Natural killer cell (primary cell): ENCODE results near the gene C13orf46. TPM values are rescaled to one million over a fixed set of nuclear protein-coding genes. Genes with fewer than 3 reads are reported as not detected.

Experiments
- ATAC-seq, 3 donors: fragments of 150-1000 bp in 2 of 3; fragments of 200-7000 bp in 1 of 3; cut with Tn5 transposase; 1 replicate in 1 of 3; 2 replicates in 2 of 3; pipeline ENCODE4 v1.10.0; 2021; ENCODE audit warnings: mild to moderate bottlenecking in 2 of 3, moderate library complexity in 2 of 3
- DNase-seq, 2 donors: peaks; one replicate each; pipeline versions ENCODE4 v3.0.0 to v3.0.0-alpha.2; 2013 to 2021; ENCODE audit warnings: mixed read lengths in 1 of 2
- H3K27ac ChIP-seq: one replicate; pipeline ENCODE4 v1.5.1; 2013; ENCODE audit warnings: mild to moderate bottlenecking, low read length
- H3K27me3 ChIP-seq: one replicate; pipeline ENCODE4 v1.6.1; 2013; ENCODE audit warnings: low read length; ENCODE audit not compliant: control insufficient read depth, insufficient read depth
- H3K36me3 ChIP-seq: one replicate; pipeline ENCODE4 v1.6.1; 2013; ENCODE audit warnings: low read length; ENCODE audit not compliant: control insufficient read depth, insufficient read depth
- H3K4me1 ChIP-seq: one replicate; pipeline ENCODE4 v1.6.1; 2013; ENCODE audit warnings: low read length; ENCODE audit not compliant: control insufficient read depth, insufficient read depth
- H3K4me3 ChIP-seq: one replicate; pipeline ENCODE4 v1.5.1; 2013; ENCODE audit warnings: low read length
- H3K9me3 ChIP-seq: one replicate; pipeline ENCODE4 v1.6.1; 2013; ENCODE audit warnings: low read length; ENCODE audit not compliant: control insufficient read depth, insufficient read depth
- H3K27ac Mint-ChIP-seq, 2 donors: one replicate each; pipeline ENCODE4 v1.8.0; 2022; ENCODE audit warnings: mild to moderate bottlenecking in 2 of 2, mixed read lengths in 2 of 2, moderate library complexity in 1 of 2
- H3K27me3 Mint-ChIP-seq, 2 donors: one replicate each; pipeline ENCODE4 v1.8.0; 2022; ENCODE audit warnings: low read depth in 2 of 2, mixed read lengths in 2 of 2
- H3K36me3 Mint-ChIP-seq: one replicate; pipeline ENCODE4 v1.8.0; 2022; ENCODE audit warnings: mixed read lengths
- H3K4me1 Mint-ChIP-seq, 2 donors: one replicate each; pipeline ENCODE4 v1.8.0; 2022; ENCODE audit warnings: mixed read lengths in 2 of 2
- H3K4me3 Mint-ChIP-seq: one replicate; pipeline ENCODE4 v1.8.0; 2022; ENCODE audit warnings: mild to moderate bottlenecking, moderate library complexity, mixed read lengths
- H3K9me3 Mint-ChIP-seq, 2 donors: one replicate each; pipeline ENCODE4 v1.8.0; 2022; ENCODE audit warnings: mixed read lengths in 2 of 2
- CTCF ChIP-seq: fragments of 200-600 bp; IDR thresholded peaks from one replicate; pipeline ENCODE4 v1.8.0; 2022; ENCODE audit warnings: antibody characterized with exemption
- WGBS: methylation state at CpG from one replicate; pipeline ENCODE4 v1.1.7; 2013; ENCODE audit warnings: missing lambda C conversion rate; ENCODE audit not compliant: insufficient coverage; 5-methylcytosine and 5-hydroxymethylcytosine counted together
- intact Hi-C: fragments of 100-400 bp; cut with micrococcal nuclease; formaldehyde crosslinking; loops from one replicate; pipeline ENCODE4 v1.14.2; 2022
- total RNA-seq, 4 donors: library from RNA; stranded (reverse); fragments of 120-200 nt in 1 of 4; gene quantifications; one replicate each; pipeline versions ENCODE4 v1.2.3 to v1.2.4, GENCODE V29; 2013 to 2022

C13orf46 gene
- total RNA-seq: 10 to 100 TPM; 21.1 to 23.9 (median 23.5) TPM
- total RNA-seq (2013): 0.63 TPM

GRCh38 chr13:113973218-113974164, at the start of gene C13orf46:
C13orf46 (minus strand) TSS chr13:113974076; CDS start chr13:113973997, 79 bp downstream.
- H3K27me3 Mint-ChIP-seq: no peaks in the 10 kb centered on the region

GRCh38 chr13:114022876-114023275, 49.0 kb upstream of the C13orf46 start:
- Histone ChIP-seq H3K9me3 (no peaks in the 10 kb centered on the region), H3K4me1 (peaks cover 41% of the 10 kb centered on the region), H3K36me3 (peaks cover 92% of the 10 kb centered on the region), H3K4me3 (no peak overlapping the region), H3K27me3 (no peaks in the 10 kb centered on the region), H3K27ac (no peak overlapping the region)
- Mint-ChIP-seq H3K4me3 (no peak overlapping the region), H3K27ac (no peak overlapping the region), H3K9me3 (no peaks in the 10 kb centered on the region), H3K4me1 (peaks cover 20% of the 10 kb centered on the region in 2 donors), H3K36me3 (no peaks in the 10 kb centered on the region), H3K27me3 (no peaks in the 10 kb centered on the region)
- TF ChIP-seq CTCF: no peak
- ATAC-seq: no peak
- WGBS: 88% methylated on average over 12 of the region's 12 CpGs
- no peak for DNase-seq
- intact Hi-C loops: no loop called here

More at GRCh38 chr13:113973218-113974164, at the start of gene C13orf46:
- H3K4me3 ChIP-seq: no peak within 1 kb of the TSS
- Mint-ChIP-seq H3K27ac (no peak within 1 kb of the TSS), H3K9me3 (no peaks in the 10 kb centered on the region), H3K4me3 (no peak within 1 kb of the TSS), H3K36me3 (no peaks in the 10 kb centered on the region), H3K4me1 (no peaks in the 10 kb centered on the region)
- H3K27ac ChIP-seq: no peak within 1 kb of the TSS
- H3K27me3 ChIP-seq: no peaks in the 10 kb centered on the region
- DNase-seq: no peak
- intact Hi-C loops: no loop called here
- no peaks in the 10 kb centered on the region for H3K4me1 ChIP-seq
- 95% methylated on average over 44 of the region's 44 CpGs for WGBS
- TF ChIP-seq CTCF: no peak
- no peaks in the 10 kb centered on the region for H3K9me3 ChIP-seq
- H3K36me3 ChIP-seq: peaks cover 60% of the 10 kb centered on the region
- no peak for ATAC-seq

GRCh38 chr13:114022309-114022669, 48.4 kb upstream of the C13orf46 start:
- H3K9me3 ChIP-seq: no peaks in the 10 kb centered on the region
- Mint-ChIP-seq H3K36me3 (no peaks in the 10 kb centered on the region), H3K4me3 (no peak overlapping the region), H3K4me1 (peaks cover 15 to 20% of the 10 kb centered on the region in 2 donors), H3K27me3 (no peaks in the 10 kb centered on the region), H3K9me3 (no peaks in the 10 kb centered on the region), H3K27ac (no peak overlapping the region)
- intact Hi-C loops: no loop called here
- H3K27me3 ChIP-seq: no peaks in the 10 kb centered on the region
- peaks cover 92% of the 10 kb centered on the region for H3K36me3 ChIP-seq
- H3K27ac ChIP-seq: no peak overlapping the region
- WGBS: 61% methylated on average over 9 of the region's 9 CpGs
- ATAC-seq: no peak
- no peak for TF ChIP-seq CTCF
- no peak for DNase-seq
- H3K4me3 ChIP-seq: no peak overlapping the region
- peaks cover 36% of the 10 kb centered on the region for H3K4me1 ChIP-seq
